ENCODE data around the gene EXOSC2.

The EXOSC2 gene

DNA sequence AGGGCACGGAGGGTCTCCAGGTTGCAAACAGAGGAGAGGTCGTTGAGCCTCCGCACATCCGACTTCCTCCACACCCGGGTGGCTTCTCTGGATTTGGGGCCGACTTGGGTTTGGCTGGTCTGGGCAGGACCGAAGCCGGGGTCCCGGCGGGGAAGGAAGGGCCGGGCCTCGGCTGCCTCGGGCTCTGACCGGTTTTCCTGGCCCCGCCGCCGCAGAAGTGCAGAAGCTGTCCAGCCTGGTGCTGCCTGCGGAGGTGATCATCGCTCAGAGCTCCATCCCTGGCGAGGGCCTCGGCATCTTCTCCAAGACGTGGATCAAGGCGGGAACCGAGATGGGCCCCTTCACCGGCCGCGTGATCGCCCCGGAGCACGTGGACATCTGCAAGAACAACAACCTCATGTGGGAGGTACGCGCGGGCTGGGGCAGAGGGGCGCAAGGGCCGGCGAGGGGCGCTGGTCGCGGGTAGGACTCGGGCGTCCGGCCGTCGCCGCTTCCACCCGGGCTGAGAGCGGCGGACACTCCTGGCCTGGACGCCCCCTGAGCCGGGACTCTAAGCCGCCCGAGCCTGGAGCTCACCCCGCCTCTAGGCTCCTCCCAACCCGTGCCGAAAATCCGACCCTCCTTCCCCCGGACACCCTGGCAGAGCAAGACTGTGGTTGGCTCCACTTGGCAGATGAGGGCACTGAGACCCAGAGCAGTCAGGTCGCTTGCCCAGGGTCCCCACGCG lies 27.0 kb upstream of the EXOSC2 start:
- no peak for TF ChIP-seq ZBTB7A (IDR thresholded peaks at IDR 0.05; ENCODE audit: low read depth)
- no peak for TF ChIP-seq TCF12 (IDR thresholded peaks at IDR 0.05; ENCODE audit: low read depth)
- no peak for TF ChIP-seq RAD21 (IDR thresholded peaks at IDR 0.05; ENCODE audit: low read depth)
- TF ChIP-seq EP300 (IDR thresholded peaks at IDR 0.05; ENCODE audit: borderline replicate concordance): no peak
- TF ChIP-seq CREB1 (IDR thresholded peaks at IDR 0.05; ENCODE audit: low read depth): no peak
- no peak for TF ChIP-seq YY1 (IDR thresholded peaks at IDR 0.05; ENCODE audit: low read depth)
- no peak for TF ChIP-seq NFIC (IDR thresholded peaks at IDR 0.05)
- TF ChIP-seq, protein P1, sequence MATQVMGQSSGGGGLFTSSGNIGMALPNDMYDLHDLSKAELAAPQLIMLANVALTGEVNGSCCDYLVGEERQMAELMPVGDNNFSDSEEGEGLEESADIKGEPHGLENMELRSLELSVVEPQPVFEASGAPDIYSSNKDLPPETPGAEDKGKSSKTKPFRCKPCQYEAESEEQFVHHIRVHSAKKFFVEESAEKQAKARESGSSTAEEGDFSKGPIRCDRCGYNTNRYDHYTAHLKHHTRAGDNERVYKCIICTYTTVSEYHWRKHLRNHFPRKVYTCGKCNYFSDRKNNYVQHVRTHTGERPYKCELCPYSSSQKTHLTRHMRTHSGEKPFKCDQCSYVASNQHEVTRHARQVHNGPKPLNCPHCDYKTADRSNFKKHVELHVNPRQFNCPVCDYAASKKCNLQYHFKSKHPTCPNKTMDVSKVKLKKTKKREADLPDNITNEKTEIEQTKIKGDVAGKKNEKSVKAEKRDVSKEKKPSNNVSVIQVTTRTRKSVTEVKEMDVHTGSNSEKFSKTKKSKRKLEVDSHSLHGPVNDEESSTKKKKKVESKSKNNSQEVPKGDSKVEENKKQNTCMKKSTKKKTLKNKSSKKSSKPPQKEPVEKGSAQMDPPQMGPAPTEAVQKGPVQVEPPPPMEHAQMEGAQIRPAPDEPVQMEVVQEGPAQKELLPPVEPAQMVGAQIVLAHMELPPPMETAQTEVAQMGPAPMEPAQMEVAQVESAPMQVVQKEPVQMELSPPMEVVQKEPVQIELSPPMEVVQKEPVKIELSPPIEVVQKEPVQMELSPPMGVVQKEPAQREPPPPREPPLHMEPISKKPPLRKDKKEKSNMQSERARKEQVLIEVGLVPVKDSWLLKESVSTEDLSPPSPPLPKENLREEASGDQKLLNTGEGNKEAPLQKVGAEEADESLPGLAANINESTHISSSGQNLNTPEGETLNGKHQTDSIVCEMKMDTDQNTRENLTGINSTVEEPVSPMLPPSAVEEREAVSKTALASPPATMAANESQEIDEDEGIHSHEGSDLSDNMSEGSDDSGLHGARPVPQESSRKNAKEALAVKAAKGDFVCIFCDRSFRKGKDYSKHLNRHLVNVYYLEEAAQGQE (IDR thresholded peaks at IDR 0.05; ENCODE audit: low read depth): no peak
- TF ChIP-seq, protein P2, sequence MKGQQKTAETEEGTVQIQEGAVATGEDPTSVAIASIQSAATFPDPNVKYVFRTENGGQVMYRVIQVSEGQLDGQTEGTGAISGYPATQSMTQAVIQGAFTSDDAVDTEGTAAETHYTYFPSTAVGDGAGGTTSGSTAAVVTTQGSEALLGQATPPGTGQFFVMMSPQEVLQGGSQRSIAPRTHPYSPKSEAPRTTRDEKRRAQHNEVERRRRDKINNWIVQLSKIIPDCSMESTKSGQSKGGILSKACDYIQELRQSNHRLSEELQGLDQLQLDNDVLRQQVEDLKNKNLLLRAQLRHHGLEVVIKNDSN (IDR thresholded peaks at IDR 0.05): no peak
- TF ChIP-seq MAX (IDR thresholded peaks at IDR 0.05): no peak
- TF ChIP-seq EGR1 (IDR thresholded peaks at IDR 0.05): no peak
- no peak for TF ChIP-seq TAF1 (IDR thresholded peaks at IDR 0.05; ENCODE audit: low read depth)
- TF ChIP-seq FOXM1 (IDR thresholded peaks at IDR 0.05; ENCODE audit: borderline replicate concordance, low read depth): no peak
- TF ChIP-seq TEAD4 (IDR thresholded peaks at IDR 0.05): no peak
- TF ChIP-seq CEBPB (IDR thresholded peaks at IDR 0.05): no peak

DNA sequence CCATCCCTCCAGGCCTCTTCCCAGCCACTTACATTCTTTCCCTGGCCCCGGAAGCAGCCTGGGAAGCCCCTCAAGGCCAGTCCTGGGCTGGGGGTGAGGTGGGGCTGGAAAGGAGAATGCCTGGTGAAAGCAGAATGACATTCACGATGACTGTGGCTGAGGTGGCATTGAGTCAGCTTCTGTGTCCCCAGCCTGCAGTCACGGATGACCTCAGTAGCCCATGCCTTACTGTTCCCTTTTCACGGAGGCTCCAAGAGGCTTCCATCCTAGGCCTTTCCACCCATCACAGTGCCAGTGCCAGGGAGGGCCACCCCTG lies 26.5 kb upstream of the EXOSC2 start:
- no peak for TF ChIP-seq MAX (IDR thresholded peaks at IDR 0.05)
- TF ChIP-seq CEBPB (IDR thresholded peaks at IDR 0.05): no peak
- no peak for TF ChIP-seq EGR1 (IDR thresholded peaks at IDR 0.05)
- no peak for TF ChIP-seq NFIC (IDR thresholded peaks at IDR 0.05)
- TF ChIP-seq, protein P1 (IDR thresholded peaks at IDR 0.05; ENCODE audit: low read depth): no peak
- no peak for TF ChIP-seq YY1 (IDR thresholded peaks at IDR 0.05; ENCODE audit: low read depth)
- TF ChIP-seq TCF12 (IDR thresholded peaks at IDR 0.05; ENCODE audit: low read depth): no peak
- no peak for TF ChIP-seq EP300 (IDR thresholded peaks at IDR 0.05; ENCODE audit: borderline replicate concordance)
- no peak for TF ChIP-seq ZBTB7A (IDR thresholded peaks at IDR 0.05; ENCODE audit: low read depth)
- no peak for TF ChIP-seq RAD21 (IDR thresholded peaks at IDR 0.05; ENCODE audit: low read depth)
- no peak for TF ChIP-seq TAF1 (IDR thresholded peaks at IDR 0.05; ENCODE audit: low read depth)
- TF ChIP-seq FOXM1 (IDR thresholded peaks at IDR 0.05; ENCODE audit: borderline replicate concordance, low read depth): no peak

GRCh38 chr9:130668196-130668595 lies 25.4 kb upstream of the EXOSC2 start:
- TF ChIP-seq, protein P2 (IDR thresholded peaks at IDR 0.05): no peak
- TF ChIP-seq TEAD4 (IDR thresholded peaks at IDR 0.05) (no peak), MAX (IDR thresholded peaks at IDR 0.05) (no peak)

GRCh38 chr9:130668659-130669058 lies 24.9 kb upstream of the EXOSC2 start:
- TF ChIP-seq TAF1 (IDR thresholded peaks at IDR 0.05; ENCODE audit: low read depth) (no peak), NFIC (IDR thresholded peaks at IDR 0.05) (no peak), TEAD4 (IDR thresholded peaks at IDR 0.05) (no peak), TCF12 (IDR thresholded peaks at IDR 0.05; ENCODE audit: low read depth) (no peak)

- TF ChIP-seq FOXM1 (IDR thresholded peaks at IDR 0.05; ENCODE audit: borderline replicate concordance, low read depth): no peak
- no peak for TF ChIP-seq TCF12 (IDR thresholded peaks at IDR 0.05; ENCODE audit: low read depth)
- TF ChIP-seq ZBTB7A (IDR thresholded peaks at IDR 0.05; ENCODE audit: low read depth): no peak
- no peak for TF ChIP-seq MAX (IDR thresholded peaks at IDR 0.05)
- TF ChIP-seq YY1 (IDR thresholded peaks at IDR 0.05; ENCODE audit: low read depth): no peak
- TF ChIP-seq, protein P1 (IDR thresholded peaks at IDR 0.05; ENCODE audit: low read depth): no peak
- TF ChIP-seq CREB1 (IDR thresholded peaks at IDR 0.05; ENCODE audit: low read depth): no peak
- no peak for TF ChIP-seq EGR1 (IDR thresholded peaks at IDR 0.05)
- no peak for TF ChIP-seq TAF1 (IDR thresholded peaks at IDR 0.05; ENCODE audit: low read depth)
- TF ChIP-seq EP300 (IDR thresholded peaks at IDR 0.05; ENCODE audit: borderline replicate concordance): no peak
- TF ChIP-seq NFIC (IDR thresholded peaks at IDR 0.05): no peak
- TF ChIP-seq CEBPB (IDR thresholded peaks at IDR 0.05): no peak
- no peak for TF ChIP-seq TEAD4 (IDR thresholded peaks at IDR 0.05)
Observed at GRCh38 chr9:130669965-130670364, 23.6 kb upstream of the EXOSC2 start.

Data from Ishikawa (cell line).